GM12878 (cell line): ENCODE results near the gene PLIN3. TPM values are rescaled to one million over a fixed set of nuclear protein-coding genes. Genes with fewer than 3 reads are reported as not detected.

ENCODE experiments used
- CEBPZ ChIP-seq: fragments of 150-350 bp; IDR thresholded peaks from 2 replicates; pipeline ENCODE4 v1.6.1; 2016; ENCODE audit warnings: low read depth, low read length
- IKZF2 ChIP-seq, 2 experiments: fragments of 450-650 bp; IDR thresholded peaks; 2 replicates each; pipeline ENCODE4 v1.6.1; 2017; ENCODE audit warnings: mild to moderate bottlenecking in 2 of 2, moderate library complexity in 2 of 2
- IRF5 ChIP-seq: fragments of 450-650 bp; IDR thresholded peaks from 2 replicates; pipeline ENCODE4 v1.6.1; 2017; ENCODE audit warnings: borderline replicate concordance
- NFYA ChIP-seq: IDR thresholded peaks from 2 replicates; pipeline ENCODE4 v1.6.1; 2011; ENCODE audit warnings: low read depth, mild to moderate bottlenecking, low read length, improper control_type of control experiment, borderline replicate concordance
- PRDM15 ChIP-seq: fragments of 450-650 bp; formaldehyde crosslinking; IDR thresholded peaks from 2 replicates; pipeline ENCODE4 v1.4.0; 2020; ENCODE audit warnings: mild to moderate bottlenecking, moderate library complexity
- TCF3 ChIP-seq: IDR thresholded peaks from 2 replicates; pipeline ENCODE4 v1.6.1; 2012; ENCODE audit warnings: low read depth, mild to moderate bottlenecking, low read length, borderline replicate concordance; ENCODE audit not compliant: insufficient read depth
- USF1 ChIP-seq: IDR thresholded peaks from 2 replicates; pipeline ENCODE4 v1.6.1; 2011; ENCODE audit warnings: borderline replicate concordance, low read depth, mild to moderate bottlenecking, moderate library complexity, mixed read lengths, low read length; ENCODE audit not compliant: insufficient read depth; ENCODE audit errors: extremely low read length
- polyA plus RNA-seq, 11 experiments: library from polyadenylated mRNA; depleted of rRNA in 4 of 11; unstranded in 6 of 11; stranded (reverse) in 5 of 11; fragments of >200 nt; fragmentation: Nextera tagmentation in 4 of 11; fragmentation: Illumina TruSeq in 1 of 11; extraction: Ambion mirVana in 4 of 11; extraction: Trizol in 1 of 11; gene quantifications; 1 replicate in 1 of 11; 2 replicates in 10 of 11; pipeline versions ENCODE4 v1.2.1 to v1.2.3, GENCODE V29; 2011 to 2016; ENCODE audit warnings: inconsistent platforms in 2 of 11, missing spikeins in 2 of 11, low read depth in 1 of 11
- total RNA-seq, 4 experiments: library from RNA; depleted of rRNA in 3 of 4; stranded (reverse); fragments of >200 nt in 3 of 4; fragmentation: Illumina TruSeq in 1 of 4; extraction: Trizol in 1 of 4; gene quantifications; 2 replicates each; pipeline versions ENCODE4 v1.2.1 to v1.2.3, GENCODE V29; 2013 to 2021
- TF ChIP-seq, protein P1 (sequence below): fragments of 450-650 bp; IDR thresholded peaks from 2 replicates; pipeline ENCODE4 v1.6.1; 2017; ENCODE audit warnings: mild to moderate bottlenecking, low read depth, inconsistent platforms; ENCODE audit not compliant: poor library complexity, severe bottlenecking

Gene PLIN3
- total and polyA plus RNA-seq, 10 of the 15 experiments (the other 5 are each of a cell fraction or from before 2014, with no cell fraction given), result 7.7 to 71.4 (median 66.8) TPM

- TF ChIP-seq TCF3, result peak; percentile 60; the same call in 1 of the 2 replicates
- no peak for TF ChIP-seq CEBPZ
- TF ChIP-seq USF1, result no peak
- no peak for TF ChIP-seq PRDM15 (CRISPR knock-in tag)
- TF ChIP-seq NFYA, result no peak
- no peak for TF ChIP-seq IKZF2 (IDR thresholded peaks at IDR 0.05)
- TF ChIP-seq, protein P1, sequence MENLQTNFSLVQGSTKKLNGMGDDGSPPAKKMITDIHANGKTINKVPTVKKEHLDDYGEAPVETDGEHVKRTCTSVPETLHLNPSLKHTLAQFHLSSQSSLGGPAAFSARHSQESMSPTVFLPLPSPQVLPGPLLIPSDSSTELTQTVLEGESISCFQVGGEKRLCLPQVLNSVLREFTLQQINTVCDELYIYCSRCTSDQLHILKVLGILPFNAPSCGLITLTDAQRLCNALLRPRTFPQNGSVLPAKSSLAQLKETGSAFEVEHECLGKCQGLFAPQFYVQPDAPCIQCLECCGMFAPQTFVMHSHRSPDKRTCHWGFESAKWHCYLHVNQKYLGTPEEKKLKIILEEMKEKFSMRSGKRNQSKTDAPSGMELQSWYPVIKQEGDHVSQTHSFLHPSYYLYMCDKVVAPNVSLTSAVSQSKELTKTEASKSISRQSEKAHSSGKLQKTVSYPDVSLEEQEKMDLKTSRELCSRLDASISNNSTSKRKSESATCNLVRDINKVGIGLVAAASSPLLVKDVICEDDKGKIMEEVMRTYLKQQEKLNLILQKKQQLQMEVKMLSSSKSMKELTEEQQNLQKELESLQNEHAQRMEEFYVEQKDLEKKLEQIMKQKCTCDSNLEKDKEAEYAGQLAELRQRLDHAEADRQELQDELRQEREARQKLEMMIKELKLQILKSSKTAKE, result no peak
- no peak for TF ChIP-seq IRF5
These were observed 41.9 kb upstream of the PLIN3 start, which contains the start of gene UHRF1 (continued) for GRCh38 chr19:4909156-4909896.
